AG09309 (cell line): ENCODE data around the gene PSG1.
"Not testable (repeated sequence)": the region's sequence is repeated elsewhere in the genome, so short reads cannot be mapped to it uniquely, and the experiment has no call there.

Source experiments
- DNase-seq: peaks from one replicate; pipeline ENCODE4 v3.0.0-alpha.2; 2010; ENCODE audit warnings: low read depth
- H3K4me3 ChIP-seq: 2 replicates; pipeline ENCODE4 v1.5.1; 2011; ENCODE audit warnings: mild to moderate bottlenecking, low read depth, low read length, moderate library complexity; ENCODE audit not compliant: control insufficient read depth
- CTCF ChIP-seq: IDR thresholded peaks from 2 replicates; pipeline ENCODE4 v1.5.1; 2011; ENCODE audit warnings: mild to moderate bottlenecking, low read depth, low read length, inconsistent platforms; ENCODE audit not compliant: insufficient read depth, control insufficient read depth; ENCODE audit errors: missing control alignments

PSG1 gene

GRCh38 chr19:42879613-42880012, at the start of gene PSG1:
Gene PSG1 (minus strand): TSS chr19:42879713. CDS start chr19:42879581, 132 bp downstream.
- no peak for TF ChIP-seq CTCF
- H3K4me3 ChIP-seq: no peak within 1 kb of the TSS
- no peak for DNase-seq

GRCh38 chr19:42928896-42929295, 49.4 kb upstream of the PSG1 start:
- no peak overlapping the region for H3K4me3 ChIP-seq
- no peak for TF ChIP-seq CTCF
- no peak for DNase-seq

- TF ChIP-seq CTCF: no peak
- H3K4me3 ChIP-seq: no peak overlapping the region
- DNase-seq: no peak
Measured at GRCh38 chr19:42926781-42927180, 47.3 kb upstream of the PSG1 start.

GRCh38 chr19:42923106-42923505, 43.6 kb upstream of the PSG1 start:
- peak; percentile 83 for TF ChIP-seq CTCF
- DNase-seq: peak; percentile 29
- not testable (repeated sequence) for H3K4me3 ChIP-seq

GRCh38 chr19:42920971-42921370, 41.5 kb upstream of the PSG1 start:
- not testable (repeated sequence) for DNase-seq, H3K4me3 ChIP-seq

GRCh38 chr19:42919757-42920079, 40.2 kb upstream of the PSG1 start:
- no peak overlapping the region for H3K4me3 ChIP-seq
- no peak for TF ChIP-seq CTCF
- DNase-seq: no peak

- not testable (repeated sequence) for DNase-seq, H3K4me3 ChIP-seq
- peak; percentile 58 for TF ChIP-seq CTCF
Measured at GRCh38 chr19:42919070-42919756, 39.7 kb upstream of the PSG1 start.

- DNase-seq, H3K4me3 ChIP-seq: not testable (repeated sequence)
Measured at GRCh38 chr19:42918377-42919069, 39.0 kb upstream of the PSG1 start.

GRCh38 chr19:42917634-42918033, 38.1 kb upstream of the PSG1 start, which contains the start of gene PSG6:
Gene PSG6 (minus strand): TSS chr19:42917894. CDS start chr19:42917792, 102 bp downstream.
- DNase-seq: not testable (repeated sequence)

GRCh38 chr19:42916931-42917330, 37.4 kb upstream of the PSG1 start:
- not testable (repeated sequence) for H3K4me3 ChIP-seq, DNase-seq

More at GRCh38 chr19:42917634-42918033, 38.1 kb upstream of the PSG1 start, which contains the start of gene PSG6:
- H3K4me3 ChIP-seq: not testable (repeated sequence)

GRCh38 chr19:42913516-42913915, 34.0 kb upstream of the PSG1 start:
- not testable (repeated sequence) for DNase-seq, H3K4me3 ChIP-seq
